SK-N-SH (cell line): Measurements from ENCODE around the gene UGT2B15. TPM values are rescaled to one million over a fixed set of nuclear protein-coding genes. Genes with fewer than 3 reads are reported as not detected.

ENCODE experiments used
- CTCF ChIA-PET: fragments of 300-600, 350-600 bp; formaldehyde crosslinking; extraction: SDS; loops from one replicate; lab custom pipeline; 2021; lab: Yijun Ruan, JAX
- POLR2A ChIA-PET: fragments of 350-600 bp; sonication (Branson Sonifier 250); formaldehyde crosslinking; extraction: SDS; loops from one replicate; lab custom pipeline; 2020; ENCODE audit warnings: antibody characterized with exemption, inconsistent platforms; lab: Yijun Ruan, JAX
- DNase-seq: peaks from one replicate; pipeline ENCODE4 v3.0.0; 2012
- H2AFZ ChIP-seq: fragments of 200-600 bp; sonication (generic); 2 replicates; pipeline ENCODE4 v1.8.1; 2016; ENCODE audit warnings: antibody characterized with exemption, mild to moderate bottlenecking, low read depth
- H3F3A ChIP-seq: fragments of 200-600 bp; sonication (generic); replicated peaks from 2 replicates; pipeline ENCODE3; 2016; ENCODE audit warnings: antibody characterized with exemption, mild to moderate bottlenecking; ENCODE audit not compliant: insufficient read depth
- H3K27ac ChIP-seq, 2 experiments: fragments of 200-500 bp in 1 of 2; fragments of 200-600 bp in 1 of 2; sonication (Bioruptor generic) in 1 of 2; sonication (generic), shearing (Covaris generic) in 1 of 2; 2 replicates each; pipeline versions ENCODE4 v1.5.1 to v1.6.1; 2014 to 2016; ENCODE audit warnings: low read depth in 2 of 2, inconsistent platforms in 1 of 2, low read length in 1 of 2, mild to moderate bottlenecking in 1 of 2, mixed read lengths in 1 of 2
- H3K27me3 ChIP-seq: fragments of 200-600 bp; sonication (generic), shearing (Covaris generic); 2 replicates; pipeline ENCODE4 v1.6.1; 2016; ENCODE audit warnings: mixed run types; ENCODE audit not compliant: insufficient read depth
- H3K36me3 ChIP-seq, 2 experiments: fragments of 200-500 bp in 1 of 2; fragments of 200-600 bp in 1 of 2; sonication (Bioruptor generic) in 1 of 2; sonication (generic) in 1 of 2; replicated peaks in 1 of 2; 2 replicates each; pipeline versions ENCODE3 to v1.5.1; 2014 to 2016; ENCODE audit warnings: low read length in 1 of 2, mild to moderate bottlenecking in 1 of 2; ENCODE audit not compliant: insufficient read depth in 2 of 2, control insufficient read depth in 1 of 2
- H3K4me1 ChIP-seq, 2 experiments: fragments of 200-500 bp in 1 of 2; fragments of 200-600 bp in 1 of 2; sonication (Bioruptor generic) in 1 of 2; sonication (generic), shearing (Covaris generic) in 1 of 2; 2 replicates each; pipeline versions ENCODE4 v1.5.1 to v1.6.1; 2014 to 2016; ENCODE audit warnings: low read depth in 1 of 2, low read length in 1 of 2, mixed run types in 1 of 2; ENCODE audit not compliant: insufficient read depth in 2 of 2, control insufficient read depth in 1 of 2
- H3K4me2 ChIP-seq: fragments of 200-600 bp; sonication (generic), shearing (Covaris generic); 2 replicates; pipeline ENCODE4 v1.6.1; 2017; ENCODE audit warnings: mixed run types
- H3K4me3 ChIP-seq, 2 experiments: fragments of 200-500 bp in 1 of 2; fragments of 200-600 bp in 1 of 2; sonication (Bioruptor generic) in 1 of 2; sonication (generic), shearing (Covaris generic) in 1 of 2; 2 replicates each; pipeline versions ENCODE4 v1.5.1 to v1.8.1; 2014 to 2016; ENCODE audit warnings: low read depth in 2 of 2, inconsistent platforms in 1 of 2, low read length in 1 of 2, mild to moderate bottlenecking in 1 of 2, mixed read lengths in 1 of 2, moderate library complexity in 1 of 2
- H3K79me2 ChIP-seq: fragments of 200-600 bp; sonication (generic); 2 replicates; pipeline ENCODE4 v1.8.1; 2017; ENCODE audit warnings: mild to moderate bottlenecking; ENCODE audit not compliant: insufficient read depth
- H3K9ac ChIP-seq: fragments of 200-600 bp; sonication (generic); 2 replicates; pipeline ENCODE4 v1.6.1; 2017; ENCODE audit warnings: mixed run types
- H3K9me2 ChIP-seq: fragments of 200-600 bp; sonication (generic); 2 replicates; pipeline ENCODE4 v1.6.1; 2017; ENCODE audit warnings: mixed run types
- H3K9me3 ChIP-seq: fragments of 200-600 bp; sonication (generic); 2 replicates; pipeline ENCODE4 v1.6.1; 2017; ENCODE audit warnings: mixed run types, mild to moderate bottlenecking, moderate library complexity
- H4K20me1 ChIP-seq: fragments of 200-600 bp; sonication (generic); 2 replicates; pipeline ENCODE4 v1.6.1; 2017; ENCODE audit warnings: mild to moderate bottlenecking, mixed run types; ENCODE audit not compliant: insufficient read depth
- CHD2 ChIP-seq: fragments of 150-350 bp; IDR thresholded peaks from 2 replicates; pipeline ENCODE4 v1.6.1; 2018; ENCODE audit warnings: low read length; ENCODE audit not compliant: partially characterized antibody
- CTCF ChIP-seq: fragments of 200-600 bp; sonication (generic); IDR thresholded peaks from 2 replicates; pipeline ENCODE4 v1.6.1; 2017; ENCODE audit warnings: antibody characterized with exemption, mild to moderate bottlenecking, moderate library complexity
- ELF1 ChIP-seq: IDR thresholded peaks from 2 replicates; pipeline ENCODE4 v1.4.0; 2012
- EP300 ChIP-seq, 2 experiments: IDR thresholded peaks; 2 replicates each; pipeline versions ENCODE4 v1.4.0 to v1.6.1; 2012; ENCODE audit warnings: borderline replicate concordance in 1 of 2, low read depth in 1 of 2, low read length in 1 of 2
- MEF2A ChIP-seq: IDR thresholded peaks from 2 replicates; pipeline ENCODE4 v1.4.0; 2012; ENCODE audit warnings: low read depth, borderline replicate concordance
- NFIC ChIP-seq: IDR thresholded peaks from 2 replicates; pipeline ENCODE4 v1.4.0; 2012; ENCODE audit warnings: borderline replicate concordance
- RAD21 ChIP-seq: IDR thresholded peaks from 2 replicates; pipeline ENCODE4 v1.6.1; 2012; ENCODE audit warnings: mild to moderate bottlenecking, low read length
- RCOR1 ChIP-seq: fragments of 150-350 bp; IDR thresholded peaks from 2 replicates; pipeline ENCODE4 v1.6.1; 2017; ENCODE audit warnings: antibody characterized with exemption, low read length
- RXRA ChIP-seq: IDR thresholded peaks from 2 replicates; pipeline ENCODE4 v1.4.0; 2012; ENCODE audit warnings: low read depth, mild to moderate bottlenecking, borderline replicate concordance
- TAF1 ChIP-seq: IDR thresholded peaks from 2 replicates; pipeline ENCODE4 v1.6.1; 2012; ENCODE audit warnings: low read depth, mild to moderate bottlenecking, low read length, moderate library complexity, borderline replicate concordance
- TCF12 ChIP-seq: IDR thresholded peaks from 2 replicates; pipeline ENCODE4 v1.4.0; 2012
- USF2 ChIP-seq: fragments of 150-350 bp; IDR thresholded peaks from 2 replicates; pipeline ENCODE4 v1.6.1; 2017; ENCODE audit warnings: antibody characterized with exemption, low read length, low read depth, borderline replicate concordance
- YY1 ChIP-seq: IDR thresholded peaks from 2 replicates; pipeline ENCODE4 v1.4.0; 2012; ENCODE audit warnings: low read depth, mild to moderate bottlenecking
- ZBTB33 ChIP-seq: IDR thresholded peaks from 2 replicates; pipeline ENCODE4 v1.4.0; 2012; ENCODE audit warnings: low read depth, borderline replicate concordance
- WGBS: methylation state at CpG from one replicate; pipeline ENCODE4 v1.1.6; 2017; ENCODE audit warnings: low lambda C conversion rate; 5-methylcytosine and 5-hydroxymethylcytosine counted together
- polyA plus RNA-seq, 3 experiments: library from polyadenylated mRNA; depleted of rRNA; stranded (reverse); fragments of >200 nt; gene quantifications; 2 replicates each; pipeline ENCODE4 v1.2.3, GENCODE V29; 2012

UGT2B15 gene
- polyA plus RNA-seq, 1 of the 3 experiments (the other 2 are of a cell fraction): not detected

GRCh38 chr4:68693325-68694075, 23.0 kb upstream of the UGT2B15 start:
- 15% methylated on average over 8 of the region's 9 CpGs for WGBS
- H2AFZ ChIP-seq: no peak overlapping the region
- H3K9me3 ChIP-seq: no peaks in the 10 kb centered on the region
- no peaks in the 10 kb centered on the region for H3F3A ChIP-seq
- H3K4me1 ChIP-seq: no peaks in the 10 kb centered on the region
- TF ChIP-seq ZBTB33 (no peak), USF2 (no peak), TCF12 (no peak), TAF1 (no peak), NFIC (no peak), RCOR1 (no peak), RAD21 (no peak), CHD2 (no peak), EP300 (IDR thresholded peaks at IDR 0.05; ENCODE audit: borderline replicate concordance in 1 of 2, low read depth in 1 of 2, low read length in 1 of 2) (no peak)
- no peaks in the 10 kb centered on the region for H4K20me1 ChIP-seq
- no peak overlapping the region for H3K4me2 ChIP-seq
- CTCF ChIA-PET: interaction anchor here (0.7 kb wide), 1 partner anchor 29 kb away, joined by 3 read pairs; no protein-coding TSS in a partner anchor
- no peak overlapping the region for H3K9ac ChIP-seq
- no peak overlapping the region for H3K4me3 ChIP-seq
- no peaks in the 10 kb centered on the region for H3K9me2 ChIP-seq
- no peaks in the 10 kb centered on the region for H3K79me2 ChIP-seq
- H3K36me3 ChIP-seq: no peaks in the 10 kb centered on the region
- no peak overlapping the region for H3K27ac ChIP-seq
- POLR2A ChIA-PET: no interaction called here
- H3K27me3 ChIP-seq: no peaks in the 10 kb centered on the region
- DNase-seq: no peak

- Histone ChIP-seq H3K9me3 (no peaks in the 10 kb centered on the region), H4K20me1 (no peaks in the 10 kb centered on the region), H3K4me2 (no peak overlapping the region), H3K27ac (no peak overlapping the region), H3K27me3 (no peaks in the 10 kb centered on the region), H3K36me3 (no peaks in the 10 kb centered on the region), H3F3A (no peaks in the 10 kb centered on the region), H3K9me2 (no peaks in the 10 kb centered on the region), H3K4me1 (no peaks in the 10 kb centered on the region), H2AFZ (no peak overlapping the region), H3K79me2 (no peaks in the 10 kb centered on the region), H3K9ac (no peak overlapping the region), H3K4me3 (no peak overlapping the region)
- no peak for DNase-seq
- TF ChIP-seq YY1: no peak
- no peak for TF ChIP-seq CHD2
- TF ChIP-seq USF2: no peak
- TF ChIP-seq CTCF: no peak
- TF ChIP-seq RXRA: no peak
- no peak for TF ChIP-seq MEF2A
- no peak for TF ChIP-seq ELF1
- 9% methylated on average over 3 of the region's 3 CpGs for WGBS
- CTCF ChIA-PET: no interaction called here
- POLR2A ChIA-PET: no interaction called here
Observed at GRCh38 chr4:68691186-68691585, 20.7 kb upstream of the UGT2B15 start.
